Measurements from ENCODE around the gene KLHL40. TPM values are rescaled to one million over a fixed set of nuclear protein-coding genes. Genes with fewer than 3 reads are reported as not detected.

KLHL40 gene
- total and polyA plus RNA-seq, 2 donors (not counting 3 experiments of a cell fraction or from before 2014, with no cell fraction given), result not detected

- intact Hi-C loops (cut with micrococcal nuclease), result no loop called here
- no peak overlapping the region for H2AFZ ChIP-seq (ENCODE audit: low read depth, low read length)
- BruUV-seq (replicated peaks), result no TSS peak
- no peaks in the 10 kb centered on the region for H3K9me3 ChIP-seq (replicated peaks; ENCODE audit: control insufficient read depth, insufficient read depth, low read length)
- ChIA-PET POLR2A (no interaction called here), CTCF (no interaction called here)
- dilution Hi-C loops (cut with MboI; ENCODE audit: extremely low pct_ligation_motif_present, low sequenced_read_pairs), result no loop called here
- H3K36me3 ChIP-seq (ENCODE audit: control insufficient read depth in 2 of 2, extremely low read depth in 1 of 2, insufficient read depth in 2 of 2, low read length in 2 of 2), result no peaks in the 10 kb centered on the region
- TF ChIP-seq POLR2AphosphoS5 (IDR thresholded peaks at IDR 0.05; ENCODE audit: insufficient read depth, low read depth, low read length) (no peak), MAX (IDR thresholded peaks at IDR 0.05; ENCODE audit: insufficient read depth, insufficient read length) (no peak), FOS (IDR thresholded peaks at IDR 0.05; ENCODE audit: borderline replicate concordance, insufficient read depth, low read length) (no peak), EZH2 (IDR thresholded peaks at IDR 0.05; ENCODE audit: borderline replicate concordance, low read depth, low read length, severe bottlenecking) (no peak), MYC (IDR thresholded peaks at IDR 0.05; ENCODE audit: low read depth, low read length) (no peak), CTCF (IDR thresholded peaks at IDR 0.05; ENCODE audit: extremely low read depth in 1 of 2, insufficient read depth in 1 of 2, low read depth in 1 of 2, low read length in 2 of 2) (no peak), GATA2 (IDR thresholded peaks at IDR 0.05; ENCODE audit: insufficient read depth, insufficient read length, low read depth, low read length) (no peak), POLR2A (IDR thresholded peaks at IDR 0.05; ENCODE audit: low read depth, low read length) (no peak), JUN (IDR thresholded peaks at IDR 0.05; ENCODE audit: borderline replicate concordance, insufficient read depth, insufficient read length, low read depth) (no peak)
- peaks cover 0 to 2% of the 10 kb centered on the region in 2 experiments for H3K27me3 ChIP-seq (ENCODE audit: control insufficient read depth in 2 of 2, insufficient read depth in 2 of 2, low read length in 2 of 2)
- no peak for FAIRE-seq
- no peaks in the 10 kb centered on the region for H3K79me2 ChIP-seq (ENCODE audit: control insufficient read depth, insufficient read depth, low read length)
- DNase-seq (ENCODE audit: low read depth, low spot score), result no peak
- H4K20me1 ChIP-seq (replicated peaks; ENCODE audit: control insufficient read depth, extremely low read depth, insufficient read depth, low read length), result no peaks in the 10 kb centered on the region
- no peak overlapping the region for H3K27ac ChIP-seq (ENCODE audit: insufficient read depth, low read depth, low read length)
- no peaks in the 10 kb centered on the region for H3K4me1 ChIP-seq (ENCODE audit: control insufficient read depth, extremely low read depth, insufficient read depth, low read length)
- H3K9ac ChIP-seq (replicated peaks; ENCODE audit: extremely low read depth, insufficient read depth, low read length), result no peak overlapping the region
- H3K9me1 ChIP-seq (replicated peaks; ENCODE audit: control insufficient read depth, extremely low read depth, insufficient read depth, low read length), result no peaks in the 10 kb centered on the region
- no peak overlapping the region for H3K4me2 ChIP-seq (ENCODE audit: insufficient read depth, low read length)
- H3K4me3 ChIP-seq (replicated peaks in 1 of 3; ENCODE audit: insufficient read depth in 1 of 3, low read depth in 1 of 3, low read length in 3 of 3), result no peak overlapping the region
Observed at GRCh38 chr3:42709621-42710020, 24.3 kb downstream of the KLHL40 start.
